Muscle layer of colon (tissue), 2 donors: ENCODE data around the gene C1QL4.
"Not testable (repeated sequence)": the region's sequence is repeated elsewhere in the genome, so short reads cannot be mapped to it uniquely, and the experiment has no call there.

Experiments used
- H3K27ac ChIP-seq: one replicate; pipeline ENCODE4 v1.7.0; 2013; ENCODE audit warnings: low read depth, mild to moderate bottlenecking, low read length, moderate library complexity
- H3K27me3 ChIP-seq, 2 donors: one replicate each; pipeline ENCODE4 v1.7.0; 2013; ENCODE audit warnings: low read length in 2 of 2, mild to moderate bottlenecking in 2 of 2; ENCODE audit not compliant: insufficient read depth in 2 of 2, control insufficient read depth in 1 of 2
- H3K36me3 ChIP-seq: one replicate; pipeline ENCODE4 v1.7.0; 2013; ENCODE audit warnings: mild to moderate bottlenecking, low read length; ENCODE audit not compliant: insufficient read depth
- H3K4me1 ChIP-seq: one replicate; pipeline ENCODE4 v1.7.0; 2013; ENCODE audit warnings: mild to moderate bottlenecking, low read length; ENCODE audit not compliant: insufficient read depth
- H3K4me3 ChIP-seq, 2 donors: one replicate each; pipeline ENCODE4 v1.7.0; 2013; ENCODE audit warnings: low read length in 2 of 2, low read depth in 1 of 2, mild to moderate bottlenecking in 1 of 2, moderate library complexity in 1 of 2
- H3K9ac ChIP-seq: one replicate; pipeline ENCODE4 v1.7.0; 2013; ENCODE audit warnings: low read length
- H3K9me3 ChIP-seq: one replicate; pipeline ENCODE4 v1.7.0; 2013; ENCODE audit warnings: mild to moderate bottlenecking, low read length
- donor health status: abdominal sarcoma.
- donor health status: Adenocarcinoma of cecum.

The C1QL4 gene

GRCh38 chr12:49339464-49339861 is 2.5 kb upstream of the C1QL4 start:
- H3K9ac ChIP-seq: no peak overlapping the region
- H3K4me1 ChIP-seq: peaks cover 24% of the 10 kb centered on the region
- H3K9me3 ChIP-seq: no peaks in the 10 kb centered on the region
- no peaks in the 10 kb centered on the region for H3K36me3 ChIP-seq
- H3K27ac ChIP-seq: no peak overlapping the region
- peaks cover 61 to 87% of the 10 kb centered on the region in 2 donors for H3K27me3 ChIP-seq
- H3K4me3 ChIP-seq: no peak overlapping the region

GRCh38 chr12:49338830-49339463 is 2.0 kb upstream of the C1QL4 start:
- Histone ChIP-seq H3K4me3 (no peak overlapping the region), H3K4me1 (peaks cover 22% of the 10 kb centered on the region), H3K9ac (no peak overlapping the region), H3K36me3 (no peaks in the 10 kb centered on the region), H3K27ac (no peak overlapping the region), H3K27me3 (peaks cover 60 to 87% of the 10 kb centered on the region in 2 donors), H3K9me3 (no peaks in the 10 kb centered on the region)

- H3K4me3 ChIP-seq: no peak overlapping the region
- no peaks in the 10 kb centered on the region for H3K9me3 ChIP-seq
- H3K27ac ChIP-seq: no peak overlapping the region
- H3K27me3 ChIP-seq: peaks cover 50 to 83% of the 10 kb centered on the region in 2 donors
- H3K36me3 ChIP-seq: no peaks in the 10 kb centered on the region
- peaks cover 9% of the 10 kb centered on the region for H3K4me1 ChIP-seq
- H3K9ac ChIP-seq: no peak overlapping the region
Observed at GRCh38 chr12:49335955-49336644, 888 bp downstream of the C1QL4 start.

- H3K27ac ChIP-seq: no peak overlapping the region
- H3K27me3 ChIP-seq: peaks cover 50 to 83% of the 10 kb centered on the region in 2 donors
- H3K36me3 ChIP-seq: no peaks in the 10 kb centered on the region
- no peak overlapping the region for H3K9ac ChIP-seq
- no peak overlapping the region for H3K4me3 ChIP-seq
- peaks cover 9% of the 10 kb centered on the region for H3K4me1 ChIP-seq
- H3K9me3 ChIP-seq: no peaks in the 10 kb centered on the region
Observed at GRCh38 chr12:49335118-49335954, 1.7 kb downstream of the C1QL4 start.

- peaks cover 9% of the 10 kb centered on the region for H3K4me1 ChIP-seq
Observed at GRCh38 chr12:49334681-49335080, 2.3 kb downstream of the C1QL4 start.

GRCh38 chr12:49334226-49334625 is 2.8 kb downstream of the C1QL4 start:
- peaks cover 9% of the 10 kb centered on the region for H3K4me1 ChIP-seq
- no peak overlapping the region for H3K9ac ChIP-seq
- no peak overlapping the region for H3K27ac ChIP-seq
- H3K36me3 ChIP-seq: no peaks in the 10 kb centered on the region
- H3K9me3 ChIP-seq: no peaks in the 10 kb centered on the region
- H3K27me3 ChIP-seq: peaks cover 50 to 78% of the 10 kb centered on the region in 2 donors
- no peak overlapping the region for H3K4me3 ChIP-seq

More at GRCh38 chr12:49334681-49335080, 2.3 kb downstream of the C1QL4 start:
- no peak overlapping the region for H3K27ac ChIP-seq
- H3K36me3 ChIP-seq: no peaks in the 10 kb centered on the region
- H3K4me3 ChIP-seq: no peak overlapping the region
- H3K9ac ChIP-seq: no peak overlapping the region
- H3K9me3 ChIP-seq: no peaks in the 10 kb centered on the region
- peaks cover 50 to 82% of the 10 kb centered on the region in 2 donors for H3K27me3 ChIP-seq

- H3K27me3 ChIP-seq: peaks cover 50 to 73% of the 10 kb centered on the region in 2 donors
- H3K4me3 ChIP-seq, H3K9me3 ChIP-seq, H3K4me1 ChIP-seq, H3K36me3 ChIP-seq, H3K27ac ChIP-seq, H3K9ac ChIP-seq: not testable (repeated sequence)
Observed at GRCh38 chr12:49333778-49334177, 3.2 kb downstream of the C1QL4 start.

- Histone ChIP-seq H3K4me3 (no peak overlapping the region), H3K36me3 (no peaks in the 10 kb centered on the region), H3K9ac (no peak overlapping the region), H3K9me3 (no peaks in the 10 kb centered on the region), H3K27ac (no peak overlapping the region), H3K4me1 (peaks cover 9% of the 10 kb centered on the region), H3K27me3 (peaks cover 44 to 65% of the 10 kb centered on the region in 2 donors)
Observed at GRCh38 chr12:49332891-49333371, 4.1 kb downstream of the C1QL4 start.

- no peak overlapping the region for H3K4me3 ChIP-seq
- H3K4me1 ChIP-seq: peaks cover 9% of the 10 kb centered on the region
- H3K9me3 ChIP-seq: no peaks in the 10 kb centered on the region
- no peak overlapping the region for H3K27ac ChIP-seq
- no peaks in the 10 kb centered on the region for H3K36me3 ChIP-seq
- no peak overlapping the region for H3K9ac ChIP-seq
- H3K27me3 ChIP-seq: peaks cover 39 to 61% of the 10 kb centered on the region in 2 donors
Observed at GRCh38 chr12:49332441-49332861, 4.5 kb downstream of the C1QL4 start.

GRCh38 chr12:49331380-49332222 is 5.4 kb downstream of the C1QL4 start:
- Histone ChIP-seq H3K9me3 (no peaks in the 10 kb centered on the region), H3K27me3 (peaks cover 31 to 52% of the 10 kb centered on the region in 2 donors), H3K4me1 (peaks cover 6% of the 10 kb centered on the region), H3K27ac (no peak overlapping the region), H3K9ac (no peak overlapping the region), H3K36me3 (no peaks in the 10 kb centered on the region), H3K4me3 (no peak overlapping the region)
